HEK293T (cell line): Measurements from ENCODE around the gene MARCHF9.

Experiments
- CTCF ChIA-PET: fragments of 350-600 bp; formaldehyde crosslinking; extraction: SDS; loops from one replicate; lab custom pipeline; 2021; ENCODE audit warnings: antibody characterized with exemption, inconsistent platforms; lab: Yijun Ruan, JAX
- POLR2A ChIA-PET: fragments of 350-600 bp; formaldehyde crosslinking; extraction: SDS; loops from one replicate; lab custom pipeline; 2020; ENCODE audit warnings: antibody characterized with exemption, inconsistent platforms; lab: Yijun Ruan, JAX
- DNase-seq: peaks from one replicate; pipeline ENCODE4 v3.0.0; 2012; ENCODE audit warnings: mixed read lengths; ENCODE audit errors: extremely low spot score
- ARNT ChIP-seq: fragments of 450-650 bp; IDR thresholded peaks from 2 replicates; pipeline ENCODE4 v1.6.1; 2017; ENCODE audit warnings: mild to moderate bottlenecking
- BHLHE40 ChIP-seq: fragments of 450-650 bp; IDR thresholded peaks from 2 replicates; pipeline ENCODE4 v1.6.1; 2016; ENCODE audit warnings: mild to moderate bottlenecking, moderate library complexity, borderline replicate concordance
- CTBP1 ChIP-seq: fragments of 450-650 bp; IDR thresholded peaks from 2 replicates; pipeline ENCODE4 v1.6.1; 2016; ENCODE audit warnings: borderline replicate concordance
- ELF4 ChIP-seq: fragments of 450-650 bp; IDR thresholded peaks from 2 replicates; pipeline ENCODE4 v1.6.1; 2017; ENCODE audit warnings: antibody characterized with exemption
- FOXA1 ChIP-seq: fragments of 450-650 bp; IDR thresholded peaks from 2 replicates; pipeline ENCODE4 v1.6.1; 2016; ENCODE audit warnings: mild to moderate bottlenecking
- FOXK2 ChIP-seq: fragments of 450-650 bp; IDR thresholded peaks from 2 replicates; pipeline ENCODE4 v1.6.1; 2016; ENCODE audit warnings: mild to moderate bottlenecking
- FOXM1 ChIP-seq: fragments of 450-650 bp; IDR thresholded peaks from 2 replicates; pipeline ENCODE4 v1.6.1; 2017; ENCODE audit warnings: mild to moderate bottlenecking, borderline replicate concordance
- HDGF ChIP-seq: fragments of 450-650 bp; IDR thresholded peaks from 2 replicates; pipeline ENCODE4 v1.6.1; 2017; ENCODE audit warnings: antibody characterized with exemption, borderline replicate concordance
- L3MBTL2 ChIP-seq: fragments of 450-650 bp; conservative IDR thresholded peaks from 2 replicates; pipeline ENCODE4 v1.6.1; 2016; ENCODE audit warnings: mild to moderate bottlenecking
- LEF1 ChIP-seq: fragments of 450-650 bp; IDR thresholded peaks from 2 replicates; pipeline ENCODE4 v1.6.1; 2017; ENCODE audit warnings: mild to moderate bottlenecking, borderline replicate concordance
- NFRKB ChIP-seq: fragments of 450-650 bp; IDR thresholded peaks from 2 replicates; pipeline ENCODE4 v1.6.1; 2016; ENCODE audit warnings: mild to moderate bottlenecking, moderate library complexity
- SP1 ChIP-seq: fragments of 450-650 bp; IDR thresholded peaks from 2 replicates; pipeline ENCODE4 v1.6.1; 2017
- SUZ12 ChIP-seq: fragments of 450-650 bp; IDR thresholded peaks from 2 replicates; pipeline ENCODE4 v1.6.1; 2016; ENCODE audit warnings: mild to moderate bottlenecking
- TARDBP ChIP-seq: fragments of 450-650 bp; IDR thresholded peaks from 2 replicates; pipeline ENCODE4 v1.6.1; 2016
- ZNF384 ChIP-seq: fragments of 450-650 bp; IDR thresholded peaks from 2 replicates; pipeline ENCODE4 v1.6.1; 2016
- TF ChIP-seq, protein P1 (sequence below): fragments of 450-650 bp; IDR thresholded peaks from 2 replicates; pipeline ENCODE4 v1.6.1; 2016

Gene MARCHF9

GRCh38 chr12:57733928-57734327 lies 21.0 kb upstream of the MARCHF9 start:
- POLR2A ChIA-PET = interaction anchor here (6.9 kb wide), 1 partner anchor 11 kb away, joined by 42 read pairs; the partner anchor contains the start of gene TSPAN31
- TF ChIP-seq LEF1 = no peak
- no peak for TF ChIP-seq FOXA1
- no peak for TF ChIP-seq L3MBTL2
- no peak for TF ChIP-seq ARNT
- CTCF ChIA-PET = interaction anchor here (3.6 kb wide), 1 partner anchor 8 kb away, joined by 25 read pairs; no protein-coding TSS in a partner anchor
- no peak for DNase-seq

- no peak for DNase-seq
- no peak for TF ChIP-seq CTBP1
- TF ChIP-seq ARNT = no peak
- no peak for TF ChIP-seq SP1
- TF ChIP-seq FOXK2 = no peak
- no peak for TF ChIP-seq FOXA1
- TF ChIP-seq TARDBP = no peak
- no peak for TF ChIP-seq HDGF
- TF ChIP-seq ZNF384 = no peak
- no peak for TF ChIP-seq FOXM1
- TF ChIP-seq, protein P1, sequence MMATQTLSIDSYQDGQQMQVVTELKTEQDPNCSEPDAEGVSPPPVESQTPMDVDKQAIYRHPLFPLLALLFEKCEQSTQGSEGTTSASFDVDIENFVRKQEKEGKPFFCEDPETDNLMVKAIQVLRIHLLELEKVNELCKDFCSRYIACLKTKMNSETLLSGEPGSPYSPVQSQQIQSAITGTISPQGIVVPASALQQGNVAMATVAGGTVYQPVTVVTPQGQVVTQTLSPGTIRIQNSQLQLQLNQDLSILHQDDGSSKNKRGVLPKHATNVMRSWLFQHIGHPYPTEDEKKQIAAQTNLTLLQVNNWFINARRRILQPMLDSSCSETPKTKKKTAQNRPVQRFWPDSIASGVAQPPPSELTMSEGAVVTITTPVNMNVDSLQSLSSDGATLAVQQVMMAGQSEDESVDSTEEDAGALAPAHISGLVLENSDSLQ = no peak
- no peak for TF ChIP-seq BHLHE40
- TF ChIP-seq ELF4 = no peak
- no peak for TF ChIP-seq L3MBTL2
- TF ChIP-seq NFRKB = no peak
- TF ChIP-seq LEF1 = no peak
- TF ChIP-seq SUZ12 = no peak
- ChIA-PET POLR2A (interaction anchor here (1.3 to 6.9 kb wide), 3 partner anchors 8 to 14 kb away, joined by 4 to 42 read pairs (median 29); partner anchors contain the start of gene TSPAN31), CTCF (interaction anchor here (3.6 kb wide), 1 partner anchor 9 kb away, joined by 25 read pairs; no protein-coding TSS in a partner anchor)
Measured at GRCh38 chr12:57734591-57734990, 20.3 kb upstream of the MARCHF9 start.

DNA sequence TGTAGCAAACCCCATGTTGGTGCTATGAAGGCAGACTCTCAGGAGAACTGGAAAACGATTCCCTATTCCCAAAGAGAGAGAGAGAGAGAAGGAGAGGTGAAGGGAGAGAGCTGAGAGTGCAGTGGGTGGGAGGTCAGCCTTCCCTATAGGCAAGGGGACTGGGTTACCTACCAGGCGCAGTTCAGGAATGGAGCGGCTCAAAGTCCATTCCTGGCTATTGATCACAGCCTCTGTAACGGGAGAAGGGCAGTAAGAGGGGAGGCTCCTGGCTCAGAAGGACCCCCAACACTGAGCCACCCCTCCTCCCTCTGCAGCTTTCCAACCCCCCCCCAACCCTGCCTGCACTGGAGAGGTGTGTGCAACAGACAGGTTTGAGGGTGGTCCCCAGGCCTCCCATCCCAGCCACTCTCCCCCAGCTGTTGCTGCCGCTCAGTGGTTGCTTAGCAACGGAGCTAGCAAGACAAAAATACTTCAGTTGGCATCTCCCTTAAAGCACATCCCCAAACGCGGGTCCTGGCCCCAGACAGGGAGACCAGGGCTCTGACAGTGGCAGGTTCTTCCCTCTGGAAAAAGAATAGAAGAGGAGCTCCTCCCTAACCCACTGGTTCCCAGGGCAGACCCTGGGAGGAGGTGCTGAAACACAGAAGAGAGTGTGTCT lies 19.6 kb upstream of the MARCHF9 start:
- ChIA-PET POLR2A (interaction anchor here (0.7 to 6.9 kb wide), 6 partner anchors 9 to 41 kb away, joined by 3 to 42 read pairs (median 4); partner anchors contain the start of genes CDK4, EEF1AKMT3, METTL1 and OS9), CTCF (interaction anchor here (0.7 to 3.6 kb wide), 7 partner anchors 9 to 276 kb away, joined by 3 to 25 read pairs (median 3); no protein-coding TSS in a partner anchor)
- DNase-seq = no peak
- TF ChIP-seq HDGF (no peak), L3MBTL2 (no peak), NFRKB (no peak), ARNT (no peak), TARDBP (no peak), CTBP1 (no peak), SUZ12 (no peak), FOXM1 (no peak), ELF4 (no peak)
- TF ChIP-seq, protein P1 = no peak

DNA sequence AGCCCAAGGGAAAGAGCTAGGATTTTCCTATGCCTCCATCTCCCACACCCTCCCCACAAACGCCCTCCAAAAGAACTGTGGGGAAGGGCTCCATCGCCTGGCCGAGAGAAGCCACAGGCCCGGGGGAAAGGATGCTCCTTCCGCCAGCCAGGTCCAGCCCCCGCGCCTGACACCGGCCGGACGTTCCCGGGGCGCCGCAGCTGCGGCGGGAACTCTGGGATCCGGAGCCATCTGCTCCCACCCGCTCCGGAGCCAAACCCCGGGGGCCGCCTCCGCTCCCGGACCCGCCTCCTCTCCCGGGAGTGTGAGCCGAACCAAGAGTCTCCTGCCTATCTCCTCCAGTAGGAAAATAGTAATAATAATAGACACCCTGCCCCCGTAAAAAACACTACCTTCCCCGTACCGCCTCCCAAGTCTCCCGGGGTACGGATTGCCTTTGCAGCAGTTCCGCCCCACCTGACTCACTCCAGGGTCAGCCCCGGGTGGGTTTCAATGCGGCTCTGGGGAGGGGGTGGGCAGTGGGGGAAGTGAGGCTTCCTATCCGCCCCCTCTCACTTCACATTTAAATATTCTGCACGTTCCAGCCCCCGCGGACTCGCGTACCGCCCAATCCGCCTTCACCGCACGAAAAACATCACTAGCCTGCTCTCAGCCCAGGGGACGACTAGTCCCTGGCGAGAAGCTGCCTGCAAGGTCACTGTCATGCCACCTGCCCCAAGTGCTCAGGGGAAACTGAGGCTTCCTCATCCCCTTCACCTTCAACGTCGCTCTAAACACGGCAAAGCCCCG lies 18.8 kb upstream of the MARCHF9 start:
- TF ChIP-seq SP1 = no peak
- TF ChIP-seq CTBP1 = no peak
- no peak for TF ChIP-seq SUZ12
- no peak for TF ChIP-seq ARNT
- ChIA-PET POLR2A (interaction anchor here (0.7 to 6.9 kb wide), 9 partner anchors 9 to 43 kb away, joined by 3 to 42 read pairs (median 4); partner anchors contain the start of genes CDK4, EEF1AKMT3, METTL1 and OS9), CTCF (interaction anchor here (0.7 to 3.6 kb wide), 9 partner anchors 10 to 277 kb away, joined by 3 to 25 read pairs (median 3); no protein-coding TSS in a partner anchor)
- DNase-seq = peak; percentile 52

GRCh38 chr12:57736741-57737466 lies 18.0 kb upstream of the MARCHF9 start:
- TF ChIP-seq BHLHE40 (no peak), SP1 (no peak), ELF4 (no peak), SUZ12 (no peak), ARNT (no peak), HDGF (no peak), TARDBP (no peak), FOXM1 (no peak), CTBP1 (no peak), L3MBTL2 (no peak), LEF1 (no peak), FOXA1 (no peak), NFRKB (no peak), FOXK2 (no peak), ZNF384 (no peak)
- TF ChIP-seq, protein P1 = no peak
- no peak for DNase-seq
- ChIA-PET POLR2A (interaction anchor here (0.5 to 6.9 kb wide), 7 partner anchors 8 to 653 kb away, joined by 3 to 42 read pairs (median 4); partner anchors contain the start of genes CDK4, EEF1AKMT3, METTL1 and OS9), CTCF (interaction anchor here (0.7 to 3.6 kb wide), 5 partner anchors 11 to 162 kb away, joined by 3 to 25 read pairs (median 4); no protein-coding TSS in a partner anchor)
